NCI-H345 treated with DMSO at 0.1 percent for 48 hours (cell line): Measurements from ENCODE around the gene NRDC.
"Not testable (repeated sequence)": the region's sequence is repeated elsewhere in the genome, so short reads cannot be mapped to it uniquely, and the experiment has no call there.

Experiments
- DNase-seq: peaks from one replicate; lab custom pipeline; 2025; ENCODE audit not compliant: unreplicated experiment; lab: John Stamatoyannopoulos, UW

The NRDC gene

DNA sequence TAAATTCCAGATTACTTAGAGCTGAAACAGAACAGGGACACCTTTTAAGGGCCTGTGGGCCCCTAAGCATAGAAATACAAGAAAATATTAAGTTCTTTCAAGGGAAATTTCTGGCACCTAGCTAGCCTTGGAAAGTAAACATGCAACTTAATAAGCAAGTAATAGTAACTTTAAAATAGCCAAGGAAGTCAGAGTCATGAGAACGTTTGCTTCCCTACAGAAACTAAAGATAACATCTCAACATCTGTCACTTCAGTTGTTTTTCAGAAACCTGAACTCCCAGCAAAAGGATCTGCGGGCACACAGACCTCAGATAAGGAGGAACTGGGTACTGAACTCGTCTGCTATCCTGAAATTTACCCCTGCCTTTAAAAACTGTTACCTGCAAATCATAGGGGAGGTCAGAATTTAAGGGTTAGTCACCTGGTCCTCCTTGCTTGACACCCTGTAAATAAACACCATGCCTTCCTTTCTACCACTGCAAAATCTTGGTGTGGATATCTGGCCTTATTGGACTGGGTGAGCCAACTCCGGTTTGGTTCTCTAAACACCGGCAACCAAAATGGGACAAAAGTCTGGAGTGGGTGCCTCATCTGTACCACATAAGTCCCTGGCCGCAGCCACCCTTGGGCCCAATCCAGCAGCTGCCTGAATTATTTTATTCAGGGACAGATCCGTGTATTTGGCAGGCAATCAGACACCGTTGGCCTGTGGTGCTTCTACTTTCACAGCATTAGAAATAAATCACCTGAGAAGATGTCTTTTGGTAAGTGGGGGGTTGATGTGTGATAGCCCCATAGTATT is 27.9 kb downstream of the NRDC start:
- no peak for DNase-seq

DNA sequence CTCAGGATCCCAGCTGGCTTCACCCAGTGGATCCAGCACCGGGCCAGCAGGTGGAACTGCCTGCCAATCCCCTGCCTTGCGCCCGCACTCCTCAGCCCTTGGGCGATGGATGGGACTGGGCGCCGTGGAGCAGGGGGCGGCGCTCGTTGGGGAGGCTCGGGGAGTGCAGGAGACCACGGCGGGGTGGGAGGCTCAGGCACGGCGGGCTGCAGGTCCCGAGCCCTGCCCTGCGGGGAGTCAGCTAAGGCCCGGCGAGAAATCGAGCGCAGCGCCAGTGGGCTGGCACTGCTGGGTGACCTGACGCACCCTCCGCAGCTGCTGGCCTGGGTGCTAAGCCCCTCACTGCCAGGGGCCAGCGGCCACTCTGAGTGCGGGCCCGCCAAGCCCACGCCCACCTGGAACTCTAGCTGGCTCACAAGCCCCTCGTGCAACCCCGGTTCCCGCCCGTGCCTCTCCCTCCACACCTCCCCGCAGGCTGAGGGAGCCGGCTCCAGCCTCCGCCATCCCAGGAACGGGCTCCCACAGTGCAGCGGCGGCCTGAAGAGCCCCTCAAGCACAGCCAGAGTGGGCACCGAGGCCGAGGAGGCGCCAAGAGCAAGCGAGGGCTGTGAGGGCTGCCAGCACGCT is 31.1 kb downstream of the NRDC start:
- DNase-seq = no peak

DNA sequence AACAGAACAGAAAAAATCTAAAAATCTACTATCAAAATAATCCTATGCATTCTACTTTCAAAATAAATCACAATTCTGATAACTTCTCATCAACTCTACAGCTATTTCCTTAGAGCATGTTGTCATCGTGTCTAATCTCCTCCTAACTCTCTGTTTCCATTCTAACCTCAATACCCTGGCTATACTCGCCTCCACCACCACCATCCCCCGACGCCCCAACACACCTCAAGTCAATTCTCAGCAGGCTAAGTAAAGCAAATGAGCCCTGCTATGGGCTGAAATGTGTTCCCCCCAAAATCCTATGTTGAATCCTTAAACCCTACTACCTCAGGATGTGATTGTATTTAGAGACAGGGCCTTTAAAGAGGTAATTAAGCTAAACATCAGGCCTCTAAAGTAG is 34.6 kb downstream of the NRDC start:
- DNase-seq = no peak

DNA sequence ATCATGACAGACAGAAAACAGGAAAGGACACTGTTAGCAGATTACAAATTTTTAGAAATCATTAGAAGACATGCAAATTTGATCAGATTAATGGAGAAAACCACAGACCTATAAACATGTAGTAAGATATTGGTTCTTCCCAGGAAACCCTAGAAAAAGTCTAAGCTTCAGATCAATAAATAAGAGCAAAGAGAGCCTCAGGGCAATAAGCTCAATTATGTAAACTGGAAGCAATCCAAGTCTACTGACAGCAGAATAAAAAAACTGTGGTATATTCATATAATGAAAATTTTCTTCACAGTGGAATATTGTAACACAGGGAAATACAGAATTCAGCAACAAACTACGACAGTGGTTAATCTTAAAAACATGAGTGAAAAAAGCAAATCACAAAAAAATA is 36.3 kb downstream of the NRDC start:
- DNase-seq = no peak

DNA sequence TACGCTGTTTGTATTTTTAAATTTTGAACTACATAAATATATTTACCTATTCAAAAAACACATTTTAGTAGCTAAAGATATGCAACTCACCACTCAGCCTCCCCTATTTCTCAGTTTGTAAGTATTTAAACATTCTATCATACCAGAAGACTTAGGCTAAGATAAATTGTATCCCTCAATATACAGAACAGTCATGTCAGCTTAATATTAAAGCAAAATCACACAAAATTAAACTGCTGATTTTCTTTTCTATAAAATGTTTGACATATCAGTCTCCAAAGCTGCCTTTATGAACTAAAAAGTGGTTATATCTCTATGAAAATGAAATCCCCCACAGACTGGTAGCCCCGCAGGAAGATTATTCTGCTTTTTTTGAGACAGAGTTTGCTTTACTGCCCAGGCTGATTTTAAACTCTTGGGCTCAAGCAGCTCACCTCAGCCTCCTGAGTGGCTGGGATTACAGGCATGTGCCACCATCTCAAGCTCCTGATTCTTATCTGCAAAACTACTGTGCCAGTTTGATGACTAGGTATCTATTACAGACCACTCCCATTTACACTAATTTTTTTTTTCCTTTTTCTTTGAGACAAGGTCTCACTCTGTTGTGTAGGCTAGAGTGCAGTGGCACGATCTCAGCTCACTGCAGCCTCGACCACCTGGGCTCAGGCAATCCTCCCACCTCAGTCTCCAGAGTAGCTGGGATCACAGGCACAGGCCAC is 37.6 kb downstream of the NRDC start:
- DNase-seq = no peak

DNA sequence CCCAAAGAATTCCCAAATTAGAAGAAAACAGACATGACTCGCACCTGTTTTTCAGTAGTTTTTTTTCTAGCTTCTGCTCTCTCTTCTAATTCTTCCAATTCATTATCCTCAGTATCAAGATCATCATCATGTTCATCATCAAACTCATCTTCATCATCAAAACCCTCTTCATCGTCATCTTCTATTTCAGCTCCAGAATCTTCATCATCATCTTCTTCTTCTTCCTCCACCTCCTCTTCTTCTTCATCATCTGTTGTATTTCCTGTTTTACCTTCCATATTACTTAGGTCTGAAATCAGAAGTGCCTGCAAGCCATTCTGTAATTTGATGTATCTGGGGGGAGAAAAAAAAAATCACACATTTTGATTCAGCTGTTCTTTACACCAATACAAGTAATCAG is 38.3 kb downstream of the NRDC start:
- no peak for DNase-seq

DNA sequence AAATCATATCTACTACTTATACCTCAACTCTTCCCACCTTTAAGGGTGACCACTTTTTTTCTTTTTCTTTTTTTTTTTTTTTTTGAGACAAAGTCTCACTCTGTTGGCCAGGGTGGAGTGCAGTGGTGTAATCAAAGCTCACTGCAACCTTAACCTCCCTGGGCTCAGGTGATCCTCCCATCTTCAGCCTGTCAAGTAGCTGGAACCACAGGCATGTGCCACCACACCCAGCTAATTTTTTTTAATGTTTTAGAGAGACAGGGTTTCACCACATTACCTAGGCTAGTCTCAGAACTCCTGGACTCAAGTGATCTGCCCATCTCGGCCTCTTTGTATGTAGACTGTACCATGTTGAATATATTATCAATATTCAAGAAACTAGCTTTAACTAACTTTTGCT is 39.4 kb downstream of the NRDC start:
- no peak for DNase-seq

DNA sequence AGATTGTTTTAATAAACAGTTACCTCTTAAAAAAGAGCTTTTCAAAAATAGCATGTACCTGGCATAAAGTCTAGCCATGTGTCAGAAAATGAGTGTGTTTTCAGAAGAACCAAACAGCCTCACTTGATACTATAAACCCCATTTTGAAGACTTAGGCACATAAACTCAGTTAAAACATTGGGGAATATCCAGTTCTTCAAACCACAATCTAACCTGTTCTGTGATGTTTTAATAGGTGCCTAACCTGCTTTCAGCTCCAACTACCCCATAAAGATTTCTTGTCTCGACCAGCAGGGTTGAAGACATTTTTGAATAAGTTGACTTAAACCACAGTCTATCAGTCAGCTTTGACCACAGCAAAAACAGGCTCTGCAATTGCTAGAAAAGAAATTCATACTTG is 41.3 kb downstream of the NRDC start:
- DNase-seq = no peak

DNA sequence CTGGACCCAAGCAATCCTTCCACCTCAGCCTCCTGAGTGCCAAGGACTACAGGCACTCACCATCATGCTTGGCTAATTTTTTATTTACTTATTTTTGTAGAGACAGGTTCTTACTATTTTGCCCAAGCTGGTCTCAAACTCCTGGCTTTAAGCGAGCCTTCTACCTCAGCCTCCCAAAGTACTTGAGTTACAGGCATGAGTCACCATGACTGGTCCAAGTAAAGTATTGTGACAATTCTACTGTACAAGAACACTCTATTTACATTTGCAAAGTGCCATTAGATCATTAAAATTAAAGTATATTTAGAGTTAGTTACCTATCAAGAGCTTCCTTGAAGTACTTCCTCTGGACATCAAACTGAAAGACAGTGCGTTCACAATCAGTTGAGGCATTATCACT is 44.8 kb downstream of the NRDC start:
- no peak for DNase-seq

DNA sequence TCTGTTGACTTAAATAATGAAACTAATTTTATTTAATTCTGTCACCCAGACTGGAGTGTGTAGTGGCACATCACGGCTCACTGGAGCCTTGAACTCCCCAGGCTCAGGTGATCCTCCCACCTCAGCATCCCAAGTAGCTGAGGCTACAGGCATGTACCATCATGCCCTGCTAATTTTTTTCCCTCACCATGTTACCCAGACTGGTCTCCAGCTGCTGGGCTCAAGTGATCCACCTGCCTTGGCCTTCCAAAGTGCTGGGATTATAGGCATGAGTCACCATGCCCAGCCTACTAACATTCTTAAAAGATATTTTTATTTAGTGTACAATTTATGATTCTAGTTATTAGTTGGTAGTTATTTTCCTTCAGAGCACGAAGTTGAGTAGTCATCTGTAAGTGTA is 49.5 kb downstream of the NRDC start:
- DNase-seq = no peak

DNA sequence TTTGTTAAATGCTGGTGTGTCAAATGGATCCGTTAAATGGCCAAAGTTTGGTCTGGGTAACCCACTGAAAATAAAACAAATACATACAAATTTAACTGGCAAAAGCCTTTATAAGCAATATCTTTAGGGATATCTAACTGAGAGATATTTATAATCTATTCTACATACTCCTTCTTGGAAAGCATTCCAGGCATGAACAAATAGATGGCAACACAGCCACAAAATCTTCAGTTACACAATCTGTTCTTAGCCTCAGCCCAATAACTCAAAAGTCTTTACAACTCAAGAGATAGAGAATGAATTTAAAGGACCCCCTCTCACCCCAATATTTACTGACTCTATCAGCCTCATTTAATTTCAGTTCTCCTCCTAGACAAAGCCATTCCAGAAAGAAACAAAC is 58.7 kb downstream of the NRDC start:
- DNase-seq = no peak

DNA sequence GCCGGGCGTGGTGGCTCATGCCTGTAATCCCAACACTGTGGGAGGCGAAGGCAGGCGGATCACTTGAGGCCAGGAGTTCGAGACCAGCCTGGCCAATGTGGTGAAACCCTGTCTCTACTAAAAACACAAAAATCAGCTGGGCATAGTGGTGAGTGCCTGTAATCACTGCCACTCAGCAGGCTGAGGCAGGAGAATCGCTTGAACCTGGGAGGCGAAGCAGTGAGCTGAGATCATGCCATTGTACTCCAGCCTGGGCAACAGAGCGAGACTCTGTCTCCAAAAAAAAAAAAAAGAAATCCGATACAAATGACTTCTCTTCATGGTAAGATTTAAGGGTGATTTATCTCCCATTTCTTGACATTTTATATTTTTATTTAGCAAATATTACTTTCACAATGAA is 59.5 kb downstream of the NRDC start:
- not testable (repeated sequence) for DNase-seq

DNA sequence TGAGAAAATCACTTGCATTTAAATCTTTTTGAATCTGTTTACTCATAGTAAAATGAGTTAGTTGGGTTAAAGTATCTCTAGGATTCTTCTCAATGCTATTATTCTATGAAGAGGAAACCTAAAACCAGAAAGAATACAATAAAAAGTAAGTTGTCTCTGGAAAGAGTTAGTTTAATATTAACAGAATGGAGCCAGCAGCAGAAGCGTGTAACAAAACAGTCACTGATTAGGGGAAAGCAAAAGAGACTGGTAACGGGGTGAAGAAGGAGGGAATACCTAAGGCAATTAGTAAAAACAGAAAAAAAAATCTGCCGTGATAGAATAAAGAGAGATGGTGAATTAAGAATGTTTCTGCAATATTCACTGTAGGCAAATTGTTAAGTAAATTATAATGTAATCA is 60.0 kb downstream of the NRDC start:
- DNase-seq = no peak

DNA sequence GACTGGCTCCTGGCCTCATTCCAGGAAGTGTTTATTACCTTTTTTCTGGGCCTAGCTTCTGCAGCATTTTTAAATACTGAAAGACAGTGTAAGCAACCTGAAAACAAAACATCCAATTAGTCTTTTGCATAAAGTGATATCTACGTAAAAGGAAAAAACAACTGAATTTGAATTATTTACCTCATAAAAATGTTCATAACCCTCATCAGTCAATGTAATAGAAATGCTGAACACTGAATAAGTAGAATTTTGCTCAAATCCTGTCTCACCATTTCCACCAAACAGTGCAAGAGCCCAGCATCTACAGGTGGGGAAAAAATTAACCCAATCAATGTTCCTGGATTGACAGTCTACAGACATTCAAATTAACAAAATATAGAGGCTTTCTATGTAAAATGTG is 64.0 kb downstream of the NRDC start:
- no peak for DNase-seq

DNA sequence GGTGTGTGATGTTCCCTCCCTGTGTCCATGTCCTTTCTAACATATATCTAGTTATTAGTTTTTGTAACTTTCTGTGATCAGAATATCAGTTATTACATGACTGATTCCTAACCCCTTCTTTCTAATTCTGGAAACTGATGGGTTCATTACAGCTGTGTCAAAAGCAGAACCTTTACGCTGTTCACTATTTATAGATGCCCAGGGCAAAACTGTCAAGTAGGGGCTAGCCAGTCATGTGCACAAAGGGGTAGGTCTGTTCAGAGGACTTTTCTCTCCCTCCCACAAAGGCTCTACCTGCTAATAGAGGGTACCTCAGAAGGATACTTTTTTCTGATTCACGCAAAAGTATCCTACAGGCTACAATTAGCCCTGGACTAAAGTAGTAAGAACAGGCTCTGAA is 79.2 kb downstream of the NRDC start:
- DNase-seq = no peak

DNA sequence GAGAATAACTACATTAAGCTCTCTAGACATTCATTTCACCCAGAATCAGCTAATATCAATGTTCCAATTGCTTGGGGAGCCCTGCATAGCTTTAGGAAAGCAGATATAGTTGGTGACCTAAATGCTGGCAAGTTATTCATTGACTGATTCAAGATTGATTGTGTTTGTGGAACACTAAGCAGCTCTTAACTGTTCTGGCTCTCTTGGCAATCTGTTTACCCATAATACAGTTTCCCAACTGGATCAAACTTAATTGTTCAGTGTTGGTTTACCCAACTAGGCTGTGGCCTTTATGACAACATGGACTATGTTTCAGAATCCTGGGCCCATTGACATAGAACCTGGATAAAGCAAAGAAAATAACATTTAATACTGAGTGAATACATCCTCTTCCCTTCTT is 83.7 kb downstream of the NRDC start:
- DNase-seq = no peak

DNA sequence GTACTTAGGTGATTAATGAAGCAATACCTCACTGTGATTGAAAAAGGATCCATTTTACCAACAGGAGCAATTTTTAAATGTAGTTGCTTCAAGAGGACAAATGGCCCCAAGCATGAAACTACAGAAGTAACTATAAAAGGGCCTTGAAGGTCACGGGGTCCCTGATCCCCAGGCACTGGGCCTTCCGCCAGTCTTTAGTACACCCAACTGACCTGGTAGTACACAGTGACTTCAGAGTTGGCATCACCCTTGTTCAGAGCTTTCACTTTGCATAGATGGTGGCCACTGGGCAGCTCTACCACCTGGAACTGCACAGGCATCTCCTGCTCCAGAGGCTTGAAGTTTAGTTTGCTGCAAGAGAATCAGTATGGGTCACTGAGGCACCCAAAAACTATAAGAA is 84.3 kb downstream of the NRDC start:
- DNase-seq = no peak

DNA sequence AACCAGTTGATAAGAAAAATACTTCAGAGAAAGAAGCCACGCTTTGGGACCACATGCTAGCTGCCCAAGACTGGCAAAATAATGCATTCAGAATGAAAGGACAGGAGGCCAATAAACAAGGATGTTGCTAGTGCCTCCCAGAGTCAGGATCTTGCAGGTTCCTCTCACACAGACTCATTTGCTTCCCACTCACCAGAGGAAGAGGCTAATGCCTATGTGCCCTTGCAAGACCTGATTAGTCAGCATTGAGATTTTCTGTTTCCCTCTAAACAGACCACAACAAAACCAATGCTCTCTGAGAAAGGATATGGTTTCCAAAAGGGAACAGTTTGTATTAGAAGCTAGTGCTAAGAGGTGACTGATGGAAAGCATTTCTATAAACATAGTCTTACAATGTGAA is 85.7 kb downstream of the NRDC start:
- DNase-seq = no peak

DNA sequence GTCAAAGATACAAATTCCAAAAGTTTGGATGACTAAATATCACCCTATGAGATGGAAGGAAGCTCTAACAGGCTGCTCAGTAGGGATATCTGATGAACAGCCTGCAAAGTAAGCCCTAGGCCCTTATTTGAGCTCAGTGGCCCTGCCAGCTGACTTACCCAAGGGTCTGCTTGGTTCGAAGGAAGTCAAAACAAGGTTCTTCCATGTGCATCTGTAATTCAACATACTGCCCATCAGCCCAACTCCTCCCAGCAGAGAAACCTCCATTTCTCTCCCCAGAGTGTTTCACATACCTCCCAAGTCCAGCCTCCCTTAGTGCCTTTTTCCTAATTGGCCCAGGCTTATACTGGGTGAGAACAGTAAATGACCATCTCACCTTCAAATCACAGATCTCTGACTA is 86.6 kb downstream of the NRDC start:
- no peak for DNase-seq

DNA sequence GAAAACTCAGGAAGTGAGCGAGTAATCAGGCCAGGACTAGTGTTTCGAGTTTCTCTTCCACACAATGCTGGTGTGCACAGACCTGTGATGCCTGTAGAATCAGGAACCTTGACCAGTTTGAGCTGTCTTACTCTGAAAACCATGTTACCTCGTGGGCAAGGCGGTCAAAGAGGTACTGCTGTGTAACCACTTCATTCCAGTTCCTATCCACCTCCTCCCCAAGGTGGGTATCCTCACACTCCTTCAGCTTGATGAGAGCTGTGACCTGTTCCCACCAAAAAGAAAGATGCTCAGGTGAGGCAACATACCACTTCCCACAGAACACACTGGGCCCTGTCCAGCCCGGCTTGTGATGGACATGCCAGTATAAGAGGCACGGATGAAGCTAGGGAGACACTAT is 88.1 kb downstream of the NRDC start:
- no peak for DNase-seq

DNA sequence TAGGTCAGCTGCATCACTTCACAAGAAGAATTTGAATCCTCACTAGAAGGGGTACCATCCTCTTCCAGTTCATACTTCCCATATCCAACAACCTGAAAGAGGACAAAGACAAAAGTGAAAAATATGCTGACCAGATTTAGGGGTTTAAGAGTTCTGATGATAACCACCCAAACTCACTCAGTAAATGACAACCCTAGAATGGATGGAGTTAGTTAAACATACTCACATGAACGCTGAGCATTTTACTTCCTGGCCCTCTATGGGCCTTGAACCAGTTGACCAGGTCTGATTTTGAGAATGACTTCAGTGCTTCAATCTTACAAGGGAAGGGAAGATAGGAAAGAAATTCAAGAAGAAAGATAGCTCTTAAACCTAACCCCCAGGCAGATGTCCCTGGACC is 89.2 kb downstream of the NRDC start:
- no peak for DNase-seq

DNA sequence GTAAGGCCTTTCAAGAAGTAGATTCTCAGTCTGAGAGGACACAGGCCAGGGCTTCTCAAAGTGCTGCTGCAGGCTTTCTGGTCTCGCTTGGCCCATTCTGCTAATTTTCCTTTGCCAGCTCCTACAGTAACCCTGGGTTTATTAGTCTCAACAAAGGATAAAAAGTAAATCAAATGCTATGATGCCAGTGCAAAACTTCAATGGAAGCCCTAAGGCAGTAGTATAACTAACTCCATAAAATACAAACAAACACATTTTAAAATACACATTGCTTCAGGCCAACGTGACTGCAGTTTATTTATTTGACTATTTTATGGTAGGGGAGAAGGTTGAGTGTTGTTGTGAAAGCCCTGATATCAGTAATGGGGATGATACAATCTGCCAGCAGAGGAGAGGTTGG is 89.6 kb downstream of the NRDC start:
- DNase-seq = no peak
